Mesothelial cell of epicardium (in vitro differentiated cells): ENCODE results near the gene TMEM214. TPM values are rescaled to one million over a fixed set of nuclear protein-coding genes. Genes with fewer than 3 reads are reported as not detected.
A peak's percentile ranks its signal among the peaks of the same experiment; 100 is the strongest.

Experiments
- DNase-seq, 2 experiments: peaks; one replicate each; pipeline ENCODE4 v3.0.0; 2021; ENCODE audit warnings: low spot score in 2 of 2; ENCODE audit not compliant: unreplicated experiment in 2 of 2
- H3K27ac Mint-ChIP-seq: 2 replicates; pipeline ENCODE4 v1.8.0; 2021; ENCODE audit warnings: mixed read lengths
- H3K27me3 Mint-ChIP-seq: 2 replicates; pipeline ENCODE4 v1.8.0; 2021; ENCODE audit warnings: low read depth, mixed read lengths
- H3K36me3 Mint-ChIP-seq: 2 replicates; pipeline ENCODE4 v1.8.0; 2021; ENCODE audit warnings: mixed read lengths
- H3K4me1 Mint-ChIP-seq: 2 replicates; pipeline ENCODE4 v1.8.0; 2021; ENCODE audit warnings: mixed read lengths
- H3K4me3 Mint-ChIP-seq: 2 replicates; pipeline ENCODE4 v1.8.0; 2021; ENCODE audit warnings: mild to moderate bottlenecking, moderate library complexity, mixed read lengths
- H3K9me3 Mint-ChIP-seq: 2 replicates; pipeline ENCODE4 v1.8.0; 2021; ENCODE audit warnings: mixed read lengths
- total RNA-seq: library from RNA; stranded (reverse); gene quantifications from 3 replicates; pipeline ENCODE4 v1.2.1, GENCODE V29; 2021
- TF ChIP-seq, protein P1 (sequence below): fragments of 200-600 bp; sonication (generic); IDR thresholded peaks from one replicate; pipeline ENCODE4 v1.5.0; 2021; ENCODE audit warnings: antibody characterized with exemption; ENCODE audit not compliant: unreplicated experiment

The TMEM214 gene
- total RNA-seq, 1 donor from 2014 or later, result 86.8 TPM

DNA sequence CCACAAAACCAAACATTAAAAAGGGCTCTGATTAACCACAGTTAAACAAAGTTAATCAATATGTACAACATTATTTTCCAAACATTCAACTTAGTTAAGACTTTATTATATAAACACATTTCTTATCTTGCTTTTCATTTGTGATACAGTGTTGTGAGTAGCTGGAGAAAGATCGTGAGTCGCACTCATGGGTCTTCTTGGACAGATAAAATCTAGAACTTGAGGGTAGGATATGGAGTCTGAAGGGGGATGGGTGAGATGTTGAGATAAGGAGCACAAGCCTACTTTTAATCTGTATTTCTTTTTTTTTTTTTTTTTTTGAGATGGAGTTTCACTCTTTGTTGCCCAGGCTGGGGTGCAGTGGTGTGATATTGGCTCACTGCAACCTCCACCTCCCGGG is 22.6 kb upstream of the TMEM214 start:
- H3K27me3 Mint-ChIP-seq, result no peaks in the 10 kb centered on the region
- no peak for DNase-seq
- peaks cover 11% of the 10 kb centered on the region for H3K4me1 Mint-ChIP-seq
- H3K9me3 Mint-ChIP-seq, result no peaks in the 10 kb centered on the region
- no peak overlapping the region for H3K4me3 Mint-ChIP-seq
- no peaks in the 10 kb centered on the region for H3K36me3 Mint-ChIP-seq
- H3K27ac Mint-ChIP-seq, result no peak overlapping the region
- TF ChIP-seq, protein P1, sequence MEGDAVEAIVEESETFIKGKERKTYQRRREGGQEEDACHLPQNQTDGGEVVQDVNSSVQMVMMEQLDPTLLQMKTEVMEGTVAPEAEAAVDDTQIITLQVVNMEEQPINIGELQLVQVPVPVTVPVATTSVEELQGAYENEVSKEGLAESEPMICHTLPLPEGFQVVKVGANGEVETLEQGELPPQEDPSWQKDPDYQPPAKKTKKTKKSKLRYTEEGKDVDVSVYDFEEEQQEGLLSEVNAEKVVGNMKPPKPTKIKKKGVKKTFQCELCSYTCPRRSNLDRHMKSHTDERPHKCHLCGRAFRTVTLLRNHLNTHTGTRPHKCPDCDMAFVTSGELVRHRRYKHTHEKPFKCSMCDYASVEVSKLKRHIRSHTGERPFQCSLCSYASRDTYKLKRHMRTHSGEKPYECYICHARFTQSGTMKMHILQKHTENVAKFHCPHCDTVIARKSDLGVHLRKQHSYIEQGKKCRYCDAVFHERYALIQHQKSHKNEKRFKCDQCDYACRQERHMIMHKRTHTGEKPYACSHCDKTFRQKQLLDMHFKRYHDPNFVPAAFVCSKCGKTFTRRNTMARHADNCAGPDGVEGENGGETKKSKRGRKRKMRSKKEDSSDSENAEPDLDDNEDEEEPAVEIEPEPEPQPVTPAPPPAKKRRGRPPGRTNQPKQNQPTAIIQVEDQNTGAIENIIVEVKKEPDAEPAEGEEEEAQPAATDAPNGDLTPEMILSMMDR, result no peak

DNA sequence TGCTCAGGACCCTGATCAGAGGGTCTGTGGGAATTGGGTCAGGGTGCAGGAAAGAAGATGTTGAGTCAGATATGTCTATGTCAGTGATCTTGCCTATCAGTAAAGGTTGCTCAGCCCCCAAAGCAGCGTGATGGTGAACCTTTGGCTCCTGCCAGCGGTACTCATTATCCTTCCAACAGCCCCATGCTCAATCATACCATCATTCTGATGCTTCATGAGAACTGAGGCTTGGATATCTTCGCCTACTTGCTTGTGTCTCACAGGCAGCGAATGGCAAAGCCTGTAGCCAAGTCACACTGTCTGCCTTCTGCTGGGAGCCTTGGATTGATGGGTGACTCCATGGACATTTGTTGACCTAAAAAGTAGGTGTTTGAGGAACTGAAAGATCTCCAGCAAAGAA is 19.0 kb upstream of the TMEM214 start:
- peaks cover 7% of the 10 kb centered on the region for H3K4me1 Mint-ChIP-seq
- DNase-seq, result no peak
- H3K4me3 Mint-ChIP-seq, result no peak overlapping the region
- H3K36me3 Mint-ChIP-seq, result no peaks in the 10 kb centered on the region
- TF ChIP-seq, protein P1, result no peak
- no peak overlapping the region for H3K27ac Mint-ChIP-seq
- H3K9me3 Mint-ChIP-seq, result no peaks in the 10 kb centered on the region
- H3K27me3 Mint-ChIP-seq, result no peaks in the 10 kb centered on the region

DNA sequence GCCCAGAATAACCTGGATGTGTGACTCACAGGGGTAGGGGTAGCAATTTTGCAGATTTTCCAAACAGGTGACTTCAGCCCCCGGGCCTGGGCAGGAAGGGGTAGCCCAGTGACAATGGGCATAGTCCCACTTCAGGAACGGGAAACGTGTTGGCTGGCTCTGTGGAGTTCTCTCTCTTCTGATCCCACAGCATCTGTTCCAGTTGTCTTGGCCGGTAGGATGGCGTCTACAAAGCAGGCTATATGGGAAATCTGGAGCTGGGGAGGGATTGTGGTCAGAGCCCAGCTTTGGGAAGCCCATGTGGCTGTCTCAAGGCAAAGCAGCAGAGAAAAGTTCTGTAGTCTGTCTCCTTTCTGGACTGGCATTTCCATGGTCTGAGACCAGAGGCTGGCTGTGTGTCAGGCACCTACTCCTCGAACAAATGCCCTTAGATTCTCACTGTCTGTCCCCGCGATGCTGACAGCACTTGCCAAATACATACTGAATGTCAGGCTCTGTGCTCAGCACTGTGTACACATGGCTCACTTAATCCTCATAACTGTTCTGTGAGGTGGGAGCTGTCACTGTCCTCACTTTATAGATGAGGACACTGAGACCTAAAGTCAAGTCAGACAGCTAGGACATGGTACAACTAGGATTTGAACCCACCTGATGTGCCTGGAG is 17.9 kb upstream of the TMEM214 start:
- Mint-ChIP-seq H3K36me3 (no peaks in the 10 kb centered on the region), H3K4me3 (no peak overlapping the region), H3K4me1 (peaks cover 10% of the 10 kb centered on the region), H3K27me3 (no peaks in the 10 kb centered on the region), H3K9me3 (no peaks in the 10 kb centered on the region), H3K27ac (no peak overlapping the region)
- TF ChIP-seq, protein P1, result no peak
- no peak for DNase-seq

DNA sequence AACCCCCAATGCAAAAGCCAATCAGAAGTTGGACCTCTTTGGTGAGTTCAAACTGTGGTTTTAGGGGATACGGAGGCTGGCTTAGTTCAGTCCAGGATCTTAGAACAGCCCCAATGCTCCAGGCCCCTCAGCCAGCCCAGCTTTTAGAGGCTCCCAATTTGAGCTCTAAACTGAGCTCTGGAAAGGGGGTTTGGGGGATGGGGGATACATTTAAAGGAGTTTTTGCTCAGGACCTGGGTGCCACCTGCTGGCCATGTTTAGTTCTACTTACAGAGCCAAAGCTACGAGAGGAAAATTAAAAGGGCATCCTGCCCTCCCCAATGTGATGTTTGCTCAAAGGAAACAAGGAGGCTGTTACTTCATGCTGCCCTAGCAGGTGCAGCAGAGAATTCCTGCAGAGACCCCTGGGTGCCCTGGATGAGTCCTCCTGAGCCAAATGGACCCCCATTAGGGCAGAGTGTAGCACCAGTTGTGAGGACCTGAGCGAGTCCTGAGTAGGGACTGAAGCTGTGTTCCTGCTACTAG is 15.9 kb upstream of the TMEM214 start:
- peak in 1 of 2 experiments; percentile 52 for DNase-seq
- TF ChIP-seq, protein P1, result peak; percentile 81
- H3K27me3 Mint-ChIP-seq, result no peaks in the 10 kb centered on the region
- H3K4me1 Mint-ChIP-seq, result peaks cover 24% of the 10 kb centered on the region
- no peak overlapping the region for H3K4me3 Mint-ChIP-seq
- no peaks in the 10 kb centered on the region for H3K9me3 Mint-ChIP-seq
- H3K36me3 Mint-ChIP-seq, result no peaks in the 10 kb centered on the region
- no peak overlapping the region for H3K27ac Mint-ChIP-seq

DNA sequence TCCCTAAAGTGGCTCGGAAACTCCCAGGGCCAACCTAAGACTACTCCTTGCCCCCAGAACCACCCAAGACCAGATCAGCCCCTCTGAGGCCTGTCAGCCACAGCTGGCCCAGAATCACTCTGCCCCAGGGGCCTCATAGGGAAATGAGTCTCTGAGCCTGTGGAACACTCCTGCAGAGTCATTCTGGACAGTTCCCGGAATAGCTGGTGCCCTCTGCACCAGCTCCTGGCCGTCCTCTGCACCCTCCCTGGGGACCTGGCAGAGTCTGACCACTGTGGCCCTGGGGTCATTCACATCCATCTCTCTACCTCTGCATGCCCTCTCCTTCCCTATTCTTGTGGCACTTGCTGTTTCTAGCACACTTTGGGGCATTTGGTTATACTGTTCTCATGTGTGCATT is 14.6 kb upstream of the TMEM214 start:
- Mint-ChIP-seq H3K27me3 (no peaks in the 10 kb centered on the region), H3K36me3 (no peaks in the 10 kb centered on the region), H3K27ac (no peak overlapping the region), H3K4me1 (peaks cover 24% of the 10 kb centered on the region), H3K9me3 (no peaks in the 10 kb centered on the region), H3K4me3 (no peak overlapping the region)
- no peak for DNase-seq
- TF ChIP-seq, protein P1, result no peak
